H1 (cell line): ENCODE data around the gene SLC44A1. TPM values are rescaled to one million over a fixed set of nuclear protein-coding genes. Genes with fewer than 3 reads are reported as not detected.

ENCODE experiments used
- CTCF ChIA-PET: fragments of 300-600 bp; sonication (Branson Sonifier 250); formaldehyde crosslinking; loops from one replicate; lab custom pipeline; 2021; ENCODE audit not compliant: partially characterized antibody; lab: Charles Lee
- POLR2A ChIA-PET: fragments of 300-600 bp; sonication (Branson Sonifier 250); formaldehyde crosslinking; loops from one replicate; lab custom pipeline; 2021; ENCODE audit warnings: inconsistent platforms; ENCODE audit not compliant: partially characterized antibody; lab: Charles Lee
- DNase-seq, 2 experiments: peaks; one replicate each; pipeline versions ENCODE4 v3.0.0 to v3.0.0-alpha.2; 2010 to 2022; ENCODE audit warnings: low spot score in 2 of 2, low read depth in 1 of 2, mixed read lengths in 1 of 2
- FAIRE-seq: peaks from 2 replicates; lab custom pipeline; 2011; peaks lifted over from hg19 to GRCh38; lab: Jason Lieb, UNC
- H2AFZ ChIP-seq: 2 replicates; pipeline ENCODE4 v1.8.1; 2012; ENCODE audit warnings: low read length, inconsistent platforms
- H2AK5ac ChIP-seq: 2 replicates; pipeline ENCODE4 v1.6.1; 2013; ENCODE audit warnings: low read depth, low read length
- H2BK120ac ChIP-seq: replicated peaks from 2 replicates; pipeline ENCODE3; 2013; ENCODE audit warnings: low read depth, low read length, inconsistent platforms
- H2BK12ac ChIP-seq: 2 replicates; pipeline ENCODE4 v1.6.1; 2013; ENCODE audit warnings: low read depth, low read length
- H2BK15ac ChIP-seq: 2 replicates; pipeline ENCODE4 v1.6.1; 2013; ENCODE audit warnings: low read length
- H2BK20ac ChIP-seq: 2 replicates; pipeline ENCODE4 v1.6.1; 2013; ENCODE audit warnings: low read length
- H2BK5ac ChIP-seq: 2 replicates; pipeline ENCODE4 v1.6.1; 2013; ENCODE audit warnings: low read depth, low read length
- H3K14ac ChIP-seq: 2 replicates; pipeline ENCODE4 v1.6.1; 2013; ENCODE audit warnings: inconsistent platforms; ENCODE audit not compliant: insufficient read length
- H3K18ac ChIP-seq: 2 replicates; pipeline ENCODE4 v1.6.1; 2013; ENCODE audit warnings: low read length; ENCODE audit errors: extremely low read depth
- H3K23ac ChIP-seq: 2 replicates; pipeline ENCODE4 v1.6.1; 2013; ENCODE audit warnings: inconsistent platforms; ENCODE audit not compliant: insufficient read length
- H3K23me2 ChIP-seq: 2 replicates; pipeline ENCODE4 v1.6.1; 2013; ENCODE audit warnings: low read depth, low read length
- H3K27ac ChIP-seq: 2 replicates; pipeline ENCODE4 v1.6.1; 2011; ENCODE audit warnings: low read depth, low read length, inconsistent platforms
- H3K27me3 ChIP-seq, 4 experiments: replicated peaks in 1 of 4; 1 replicate in 1 of 4; 2 replicates in 3 of 4; pipeline versions ENCODE4 v1.6.1 to v1.8.1; 2011 to 2013; ENCODE audit warnings: low read length in 3 of 4, mild to moderate bottlenecking in 3 of 4, inconsistent platforms in 2 of 4, mixed read lengths in 2 of 4, moderate library complexity in 1 of 4; ENCODE audit not compliant: control insufficient read depth in 3 of 4, insufficient read depth in 3 of 4; ENCODE audit errors: extremely low read depth in 1 of 4
- H3K36me3 ChIP-seq, 4 experiments: 2 replicates each; pipeline versions ENCODE4 v1.6.1 to v1.8.1; 2011 to 2013; ENCODE audit warnings: mild to moderate bottlenecking in 4 of 4, low read length in 3 of 4, moderate library complexity in 2 of 4, control low read depth in 1 of 4, inconsistent platforms in 1 of 4; ENCODE audit not compliant: insufficient read depth in 4 of 4, control insufficient read depth in 2 of 4
- H3K4ac ChIP-seq: replicated peaks from 2 replicates; pipeline ENCODE3; 2013; ENCODE audit warnings: low read length, low read depth, mixed read lengths, inconsistent platforms; ENCODE audit not compliant: insufficient read length
- H3K4me1 ChIP-seq, 4 experiments: replicated peaks in 1 of 4; 1 replicate in 1 of 4; 2 replicates in 3 of 4; pipeline versions ENCODE4 v1.6.1 to v1.8.1; 2011 to 2013; ENCODE audit warnings: low read length in 3 of 4, inconsistent platforms in 2 of 4, mixed read lengths in 1 of 4; ENCODE audit not compliant: insufficient read depth in 4 of 4, control insufficient read depth in 3 of 4
- H3K4me2 ChIP-seq, 2 experiments: 2 replicates each; pipeline versions ENCODE4 v1.6.1 to v1.8.1; 2011 to 2013; ENCODE audit warnings: low read depth in 2 of 2, low read length in 2 of 2, control low read depth in 1 of 2, inconsistent platforms in 1 of 2, mild to moderate bottlenecking in 1 of 2; ENCODE audit not compliant: insufficient read depth in 1 of 2
- H3K4me3 ChIP-seq, 4 experiments: fragments of 200-600, 300-600 bp in 1 of 4; sonication (generic), shearing (Covaris generic), sonication (Bioruptor Twin) in 1 of 4; 2 replicates each; pipeline versions ENCODE4 v1.5.1 to v1.8.1; 2011 to 2016; ENCODE audit warnings: low read length in 4 of 4, low read depth in 3 of 4, control low read depth in 2 of 4, inconsistent platforms in 2 of 4, mild to moderate bottlenecking in 2 of 4, mixed read lengths in 1 of 4, moderate library complexity in 1 of 4; ENCODE audit not compliant: insufficient read depth in 2 of 4; ENCODE audit errors: extremely low read depth in 1 of 4
- H3K56ac ChIP-seq: replicated peaks from 2 replicates; pipeline ENCODE3; 2013; ENCODE audit warnings: low read depth, mild to moderate bottlenecking, mixed read lengths, low read length, inconsistent platforms; ENCODE audit not compliant: insufficient read length
- H3K79me1 ChIP-seq: 2 replicates; pipeline ENCODE4 v1.6.1; 2013; ENCODE audit warnings: low read depth, low read length, control low read depth
- H3K79me2 ChIP-seq, 2 experiments: 2 replicates each; pipeline versions ENCODE4 v1.6.1 to v1.8.1; 2012 to 2013; ENCODE audit warnings: low read length in 2 of 2, mild to moderate bottlenecking in 2 of 2, inconsistent platforms in 1 of 2; ENCODE audit not compliant: insufficient read depth in 2 of 2, control insufficient read depth in 1 of 2
- H3K9ac ChIP-seq, 4 experiments: replicated peaks in 1 of 4; 1 replicate in 1 of 4; 2 replicates in 3 of 4; pipeline versions ENCODE4 v1.6.1 to v1.8.1; 2011 to 2013; ENCODE audit warnings: low read depth in 3 of 4, low read length in 3 of 4, control low read depth in 2 of 4, mild to moderate bottlenecking in 2 of 4, moderate library complexity in 2 of 4, inconsistent platforms in 1 of 4; ENCODE audit errors: extremely low read depth in 1 of 4
- H3K9me3 ChIP-seq, 2 experiments: 2 replicates each; pipeline versions ENCODE4 v1.6.1 to v1.8.1; 2012 to 2013; ENCODE audit warnings: mild to moderate bottlenecking in 2 of 2, moderate library complexity in 2 of 2, control low read depth in 1 of 2, inconsistent platforms in 1 of 2, low read depth in 1 of 2, low read length in 1 of 2, mixed read lengths in 1 of 2; ENCODE audit not compliant: insufficient read depth in 2 of 2
- H4K20me1 ChIP-seq, 2 experiments: replicated peaks in 1 of 2; 2 replicates each; pipeline versions ENCODE3 to v1.8.1; 2011 to 2013; ENCODE audit warnings: inconsistent platforms in 2 of 2, low read length in 2 of 2, mild to moderate bottlenecking in 1 of 2; ENCODE audit not compliant: insufficient read depth in 2 of 2, control insufficient read depth in 1 of 2
- H4K5ac ChIP-seq: 2 replicates; pipeline ENCODE4 v1.6.1; 2013; ENCODE audit warnings: low read length, low read depth, mixed read lengths, inconsistent platforms; ENCODE audit not compliant: insufficient read length
- H4K8ac ChIP-seq: 2 replicates; pipeline ENCODE4 v1.8.0; 2013; ENCODE audit warnings: mild to moderate bottlenecking, moderate library complexity, low read length, inconsistent platforms; ENCODE audit not compliant: insufficient read depth; ENCODE audit errors: extremely low read depth
- H4K91ac ChIP-seq: replicated peaks from 2 replicates; pipeline ENCODE3; 2013; ENCODE audit warnings: low read length, mixed read lengths, inconsistent platforms; ENCODE audit not compliant: insufficient read length
- BACH1 ChIP-seq: IDR thresholded peaks from 2 replicates; pipeline ENCODE4 v1.6.1; 2012; ENCODE audit warnings: low read length, improper control_type of control experiment
- BRCA1 ChIP-seq: IDR thresholded peaks from 2 replicates; pipeline ENCODE4 v1.6.1; 2012; ENCODE audit warnings: low read depth, low read length, improper control_type of control experiment
- CEBPB ChIP-seq: IDR thresholded peaks from 2 replicates; pipeline ENCODE4 v1.6.1; 2012; ENCODE audit warnings: low read depth, low read length
- MAFK ChIP-seq: IDR thresholded peaks from 2 replicates; pipeline ENCODE4 v1.6.1; 2012; ENCODE audit warnings: low read depth, mild to moderate bottlenecking, improper control_type of control experiment, low read length
- RNF2 ChIP-seq: fragments of 200-900, 300-1000 bp; sonication (generic); IDR thresholded peaks from 2 replicates; pipeline ENCODE4 v1.7.1; 2016; ENCODE audit warnings: borderline replicate concordance, low read depth, mild to moderate bottlenecking, antibody characterized with exemption, low read length; ENCODE audit not compliant: poor library complexity, severe bottlenecking; ENCODE audit errors: missing control alignments
- SP4 ChIP-seq: IDR thresholded peaks from 2 replicates; pipeline ENCODE4 v1.6.1; 2012; ENCODE audit warnings: low read length, inconsistent platforms
- SUZ12 ChIP-seq: fragments of 200-600 bp; sonication (generic); IDR thresholded peaks from 2 replicates; pipeline ENCODE4 v1.6.1; 2012; ENCODE audit warnings: mild to moderate bottlenecking, inconsistent platforms, low read length, moderate library complexity, mixed read lengths
- YY1 ChIP-seq: IDR thresholded peaks from 2 replicates; pipeline ENCODE4 v1.6.1; 2011; ENCODE audit warnings: low read depth, mild to moderate bottlenecking, low read length
- WGBS, 2 experiments: shearing (Covaris generic) in 1 of 2; methylation state at CpG; one replicate each; pipeline versions ENCODE4 v1.1.6 to v1.1.7; 2013 to 2015; ENCODE audit warnings: low lambda C conversion rate in 2 of 2, mixed read lengths in 2 of 2, inconsistent platforms in 1 of 2, low coverage in 1 of 2, missing lambda C conversion rate in 1 of 2; ENCODE audit not compliant: insufficient replicate concordance in 2 of 2, insufficient coverage in 1 of 2, insufficient read length in 1 of 2; ENCODE audit errors: extremely low coverage in 1 of 2, missing lambda C conversion rate in 1 of 2; 5-methylcytosine and 5-hydroxymethylcytosine counted together
- polyA plus RNA-seq, 7 experiments: library from polyadenylated mRNA; depleted of rRNA in 3 of 7; stranded (reverse) in 5 of 7; unstranded in 2 of 7; fragments of >200 nt in 5 of 7; fragments of 200-250 nt in 2 of 7; gene quantifications; 1 replicate in 5 of 7; 2 replicates in 1 of 7; 4 replicates in 1 of 7; pipeline versions ENCODE4 v1.2.1 to v1.2.3, GENCODE V29; 2011 to 2013; ENCODE audit warnings: missing spikeins in 2 of 7, mixed read lengths in 2 of 7
- total RNA-seq: library from RNA; stranded (reverse); fragmentation: NEBNext Ultra II Directional; extraction: Animal tissue kit (Norgen Biotek cat#: 25700); gene quantifications from 2 replicates; pipeline ENCODE4 v1.2.1, GENCODE V29; 2021
- TF ChIP-seq, protein P1 (sequence below): IDR thresholded peaks from 2 replicates; pipeline ENCODE4 v1.6.1; 2012; ENCODE audit warnings: low read length, inconsistent platforms

SLC44A1 gene
- total and polyA plus RNA-seq, 2 of the 8 experiments (the other 6 are each of a cell fraction or from before 2014, with no cell fraction given) = 30.5 to 71.2 TPM

DNA sequence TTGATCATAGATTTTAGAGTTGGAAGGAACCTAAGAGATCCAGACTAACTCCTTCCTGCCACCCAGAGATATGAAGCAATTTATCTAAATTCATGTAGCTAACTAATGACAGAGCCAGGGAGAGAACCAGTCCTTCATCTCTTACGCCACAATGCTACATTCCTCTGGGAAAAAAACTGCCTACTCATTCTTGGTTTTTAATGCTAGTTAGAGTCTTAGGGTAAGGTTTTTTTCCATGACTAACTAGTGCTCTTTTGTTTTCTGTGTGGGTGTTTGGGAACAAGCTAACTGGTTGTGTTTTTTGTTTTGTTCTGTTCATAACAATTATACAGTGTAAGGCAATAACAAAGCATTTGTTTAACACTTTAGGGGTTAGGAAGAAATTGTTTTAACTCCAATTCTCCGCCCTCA lies 52.4 kb downstream of the SLC44A1 start:
- Histone ChIP-seq H3K27ac (peak overlapping the region; percentile 58), H4K5ac (peak overlapping the region; percentile 75), H3K14ac (no peak overlapping the region), H3K23ac (no peak overlapping the region), H3K4me2 (peak overlapping the region; percentile 42 to 57; a peak in 3 of 4 replicates), H2AFZ (no peak overlapping the region), H3K79me2 (peaks cover 0 to 71% of the 10 kb centered on the region in 2 experiments; a peak in 3 of 4 replicates), H3K9ac (no peak overlapping the region), H3K4me3 (peak overlapping the region in 1 of 4 experiments; percentile 50; a peak in 1 of 8 replicates), H3K27me3 (no peaks in the 10 kb centered on the region), H3K18ac (0 out of 2 replicates have a peak overlapping the region, but pooled peaks have one; percentile 26), H3K4ac (no peak overlapping the region), H2BK12ac (no peak overlapping the region), H3K23me2 (no peaks in the 10 kb centered on the region), H3K9me3 (no peaks in the 10 kb centered on the region), H3K36me3 (peaks cover 4 to 20% (median 12%) of the 10 kb centered on the region in 4 experiments; a peak in 6 of 8 replicates), H4K20me1 (no peaks in the 10 kb centered on the region), H3K56ac (no peak overlapping the region), H2BK120ac (no peak overlapping the region), H4K8ac (no peak overlapping the region), H2BK15ac (no peak overlapping the region), H2BK5ac (no peak overlapping the region), H2AK5ac (no peak overlapping the region), H3K4me1 (peaks cover 0 to 29% (median 16%) of the 10 kb centered on the region in 4 experiments; a peak in 6 of 7 replicates), H2BK20ac (no peak overlapping the region), H4K91ac (no peak overlapping the region), H3K79me1 (peaks cover 2% of the 10 kb centered on the region; the same call in 1 of the 2 replicates)
- TF ChIP-seq BACH1 (peak; percentile 89), RNF2 (no peak), CEBPB (peak; percentile 73), YY1 (no peak), SUZ12 (no peak), SP4 (no peak), BRCA1 (peak; percentile 41; the same call in 1 of the 2 replicates), MAFK (peak; percentile 87)
- TF ChIP-seq, protein P1, sequence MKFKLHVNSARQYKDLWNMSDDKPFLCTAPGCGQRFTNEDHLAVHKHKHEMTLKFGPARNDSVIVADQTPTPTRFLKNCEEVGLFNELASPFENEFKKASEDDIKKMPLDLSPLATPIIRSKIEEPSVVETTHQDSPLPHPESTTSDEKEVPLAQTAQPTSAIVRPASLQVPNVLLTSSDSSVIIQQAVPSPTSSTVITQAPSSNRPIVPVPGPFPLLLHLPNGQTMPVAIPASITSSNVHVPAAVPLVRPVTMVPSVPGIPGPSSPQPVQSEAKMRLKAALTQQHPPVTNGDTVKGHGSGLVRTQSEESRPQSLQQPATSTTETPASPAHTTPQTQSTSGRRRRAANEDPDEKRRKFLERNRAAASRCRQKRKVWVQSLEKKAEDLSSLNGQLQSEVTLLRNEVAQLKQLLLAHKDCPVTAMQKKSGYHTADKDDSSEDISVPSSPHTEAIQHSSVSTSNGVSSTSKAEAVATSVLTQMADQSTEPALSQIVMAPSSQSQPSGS = 0 out of 2 replicates have a peak, but pooled peaks have one; percentile 20
- POLR2A ChIA-PET = interaction anchor here (1.0 to 4.2 kb wide), 6 partner anchors 10 to 64 kb away, joined by 3 to 16 read pairs (median 8); partner anchors contain the start of gene SLC44A1
- no peak for DNase-seq
- WGBS, 2 experiments = 43% methylated on average over 2 of the region's 2 CpGs; no CpG with 5 or more reads in 1 of the 2 experiments
- CTCF ChIA-PET = interaction anchor here (0.6 kb wide), 1 partner anchor 397 kb away, joined by 3 read pairs; no protein-coding TSS in a partner anchor
- peak; percentile 66 for FAIRE-seq
